GM23338 (cell line): ENCODE measurements around the gene SLC28A1.

ENCODE experiments used
- CREB1 ChIP-seq: fragments of 250-450 bp; sonication (Bioruptor Pico); IDR thresholded peaks from 2 replicates; pipeline ENCODE4 v1.5.0; 2020; ENCODE audit warnings: low read depth, mild to moderate bottlenecking, moderate library complexity
- CTCF ChIP-seq, 2 experiments: fragments of 200-600 bp in 1 of 2; sonication (generic) in 1 of 2; conservative IDR thresholded peaks; 2 replicates each; pipeline versions ENCODE4 v1.5.1 to v1.6.1; 2016 to 2017; ENCODE audit warnings: antibody characterized with exemption in 2 of 2, low read depth in 2 of 2, mild to moderate bottlenecking in 2 of 2, moderate library complexity in 1 of 2
- POLR2AphosphoS5 ChIP-seq: IDR thresholded peaks from 2 replicates; pipeline ENCODE4 v1.6.1; 2016; ENCODE audit warnings: antibody characterized with exemption, low read depth
- REST ChIP-seq: IDR thresholded peaks from one replicate; pipeline ENCODE4 v1.6.1; 2018; ENCODE audit warnings: antibody characterized with exemption; ENCODE audit not compliant: unreplicated experiment

GRCh38 chr15:84846269-84846668 lies 38.2 kb upstream of the SLC28A1 start:
- TF ChIP-seq CTCF (conservative IDR thresholded peaks at IDR 0.05; ENCODE audit: low read depth in 2 of 2) (no peak), REST (no peak), POLR2AphosphoS5 (no peak), CREB1 (CRISPR knock-in tag) (no peak)
